ENCODE data around the gene LAMP5.

Gene LAMP5

GRCh38 chr20:9514461-9515213 is at the start of gene LAMP5:
Gene LAMP5 (plus strand): TSS chr20:9514590. CDS start chr20:9514853, 263 bp downstream.
- DNase-seq (ENCODE audit: low spot score): no peak

GRCh38 chr20:9467995-9468394 is 46.4 kb upstream of the LAMP5 start:
- no peak for DNase-seq (ENCODE audit: low spot score)

DNA sequence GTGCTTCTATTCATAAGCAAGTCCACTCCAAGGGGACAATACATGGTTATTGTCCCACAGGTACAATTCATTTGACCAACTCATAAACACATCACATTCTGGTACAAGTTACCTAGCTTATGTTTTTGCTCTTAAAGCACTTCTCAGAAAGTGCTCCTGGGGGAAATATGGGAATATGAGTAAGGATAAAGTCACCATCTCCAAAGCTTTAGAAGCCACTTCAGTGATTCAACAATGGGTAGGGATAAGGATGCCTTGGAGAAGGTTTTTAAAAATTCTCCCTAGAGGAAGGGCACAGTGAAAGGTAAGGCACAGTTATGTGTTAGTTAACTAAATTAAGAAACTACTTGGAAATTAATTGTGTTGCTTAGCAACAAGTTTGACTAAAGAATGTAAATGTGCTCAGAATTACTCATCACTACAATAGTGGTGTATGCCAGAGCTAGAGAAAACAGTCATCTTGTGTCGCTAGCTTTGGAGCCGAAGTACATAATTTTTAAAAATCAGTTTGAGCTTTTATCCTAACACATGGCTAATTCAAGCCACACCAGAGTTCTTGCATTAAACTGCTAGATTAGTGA is 39.5 kb upstream of the LAMP5 start:
- no peak for DNase-seq (ENCODE audit: low spot score)

GRCh38 chr20:9475456-9475855 is 38.9 kb upstream of the LAMP5 start:
- DNase-seq (ENCODE audit: low spot score): no peak

DNA sequence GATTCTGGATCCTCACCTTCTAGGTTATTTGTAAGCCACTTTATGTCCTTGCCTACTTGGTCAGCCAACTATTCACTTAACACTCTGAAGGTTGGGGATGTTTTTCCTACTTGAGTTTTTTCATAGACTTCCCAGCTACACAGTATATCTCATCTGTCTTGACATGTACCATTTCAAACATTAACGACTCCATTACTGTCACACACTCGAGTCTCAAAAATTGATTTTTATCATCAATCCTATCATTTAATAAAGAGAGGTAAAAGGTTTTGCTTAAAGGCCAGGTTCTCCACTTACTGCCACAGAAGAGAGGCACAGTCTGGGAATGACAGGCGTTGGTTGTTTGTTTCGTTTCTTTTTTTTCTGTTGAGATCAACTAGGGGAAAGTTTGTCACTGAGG is 38.2 kb upstream of the LAMP5 start:
- no peak for DNase-seq (ENCODE audit: low spot score)

DNA sequence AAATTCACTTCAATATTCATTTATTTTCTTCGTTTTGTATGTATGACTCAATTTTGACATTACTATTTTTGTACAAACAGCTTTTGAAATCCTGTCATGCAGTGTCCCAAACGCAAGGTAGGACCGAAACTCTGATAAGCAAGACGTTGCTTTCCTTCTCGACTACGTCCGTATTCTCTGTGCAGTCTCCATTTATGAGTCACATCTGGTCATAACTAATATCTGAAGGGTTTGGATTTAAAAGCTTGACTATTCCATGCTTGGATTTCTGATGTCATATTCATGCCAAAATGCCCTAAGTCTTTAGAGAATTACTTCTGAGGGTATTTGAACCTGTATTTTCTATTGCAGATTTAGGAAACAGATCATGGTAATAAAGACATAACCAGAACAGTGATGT is 37.8 kb upstream of the LAMP5 start:
- DNase-seq (ENCODE audit: low spot score): no peak

DNA sequence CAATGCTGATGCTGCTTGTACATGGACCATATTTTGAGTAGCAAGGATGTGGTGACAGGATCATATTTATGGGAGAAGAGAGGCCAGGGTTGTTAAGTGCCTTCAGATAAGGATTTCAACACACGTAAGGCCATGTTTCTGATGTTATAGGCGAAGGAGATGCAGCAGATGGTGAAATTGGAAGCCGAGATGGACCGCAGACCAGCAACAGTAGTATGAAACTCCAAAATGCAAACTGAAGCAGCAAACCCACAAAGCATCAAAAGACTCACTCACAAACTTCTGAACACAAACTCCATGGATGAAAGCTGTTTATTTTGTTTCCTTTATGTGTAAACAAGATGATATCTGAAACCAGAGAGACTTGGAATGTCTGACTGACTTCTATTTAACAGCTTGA is 35.6 kb upstream of the LAMP5 start:
- DNase-seq (ENCODE audit: low spot score): no peak

GRCh38 chr20:9480066-9480465 is 34.3 kb upstream of the LAMP5 start:
- no peak for DNase-seq (ENCODE audit: low spot score)

GRCh38 chr20:9482180-9482579 is 32.2 kb upstream of the LAMP5 start:
- no peak for DNase-seq (ENCODE audit: low spot score)

DNA sequence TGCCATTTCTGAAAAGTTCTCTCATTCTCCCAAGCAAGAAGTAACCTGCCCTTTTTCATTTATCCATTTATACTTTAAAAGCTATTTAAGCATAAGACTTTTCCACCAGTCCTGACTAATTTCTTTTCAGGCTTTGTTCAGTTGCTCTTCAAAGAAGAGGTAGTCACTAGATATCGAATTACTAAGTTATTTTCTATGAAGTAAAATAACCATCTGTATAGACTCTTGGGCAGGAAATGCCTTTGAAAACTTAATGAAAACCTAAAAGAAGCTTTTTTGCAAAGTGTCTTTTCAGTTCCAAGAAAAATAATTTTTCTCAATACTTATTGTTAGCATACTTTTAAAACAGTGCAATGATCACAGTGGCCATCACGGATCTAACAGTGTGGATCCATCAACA is 31.3 kb upstream of the LAMP5 start:
- no peak for DNase-seq (ENCODE audit: low spot score)

DNA sequence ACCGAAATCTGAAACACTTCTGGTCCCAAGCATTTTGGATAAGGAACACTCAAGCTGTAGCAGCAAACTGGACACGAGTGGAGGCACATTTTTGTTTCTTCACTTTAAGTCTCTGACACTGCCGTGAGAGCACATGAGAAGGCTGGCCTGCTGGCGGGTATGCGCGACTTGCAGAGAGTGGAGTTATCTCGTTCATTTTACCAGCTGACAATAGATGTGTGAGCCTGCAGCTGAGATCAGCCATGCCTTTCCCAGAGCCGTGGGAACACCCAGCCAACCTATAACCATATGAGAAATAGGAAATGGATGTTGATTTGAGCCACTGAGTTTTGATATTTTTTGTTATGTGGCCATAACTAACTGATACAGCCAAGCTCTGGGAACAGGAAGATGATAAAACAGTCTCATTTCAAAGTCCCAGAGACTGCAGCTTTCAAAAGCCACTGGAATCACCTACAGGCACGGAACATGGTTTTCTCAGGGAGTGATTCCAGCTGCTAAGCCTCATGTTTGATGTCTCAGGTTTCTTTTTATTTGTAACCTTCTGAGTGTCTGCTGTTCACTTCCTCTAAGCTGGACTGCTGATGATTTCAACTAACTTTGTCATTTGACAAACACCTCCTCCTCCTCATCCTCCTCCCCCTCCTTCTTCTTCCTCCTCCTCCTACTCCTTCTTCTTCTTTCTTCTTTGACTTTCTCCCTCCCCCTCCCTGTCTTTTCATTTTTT is 28.6 kb upstream of the LAMP5 start:
- no peak for DNase-seq (ENCODE audit: low spot score)

- DNase-seq (ENCODE audit: low spot score): no peak
These were observed 27.2 kb upstream of the LAMP5 start for GRCh38 chr20:9487231-9487630.

DNA sequence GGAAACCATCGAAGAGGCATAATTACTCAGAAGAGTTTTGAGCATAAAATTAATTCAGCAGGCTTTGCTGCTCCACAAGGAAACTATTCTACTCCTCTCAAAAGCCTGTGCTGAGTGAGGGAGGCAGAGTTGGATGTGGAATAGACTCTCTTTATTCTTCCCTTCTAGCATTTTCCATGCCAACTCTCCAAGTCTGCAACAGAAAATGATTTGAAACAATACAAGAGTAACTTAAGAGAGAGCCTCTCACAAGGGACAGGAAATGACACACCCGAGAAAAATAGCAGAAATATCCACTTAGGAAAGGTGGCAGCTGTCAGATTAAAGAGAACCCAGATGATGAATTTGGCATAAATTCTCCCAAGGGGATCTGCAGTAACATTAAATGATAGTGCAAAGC is 26.3 kb upstream of the LAMP5 start:
- no peak for DNase-seq (ENCODE audit: low spot score)

DNA sequence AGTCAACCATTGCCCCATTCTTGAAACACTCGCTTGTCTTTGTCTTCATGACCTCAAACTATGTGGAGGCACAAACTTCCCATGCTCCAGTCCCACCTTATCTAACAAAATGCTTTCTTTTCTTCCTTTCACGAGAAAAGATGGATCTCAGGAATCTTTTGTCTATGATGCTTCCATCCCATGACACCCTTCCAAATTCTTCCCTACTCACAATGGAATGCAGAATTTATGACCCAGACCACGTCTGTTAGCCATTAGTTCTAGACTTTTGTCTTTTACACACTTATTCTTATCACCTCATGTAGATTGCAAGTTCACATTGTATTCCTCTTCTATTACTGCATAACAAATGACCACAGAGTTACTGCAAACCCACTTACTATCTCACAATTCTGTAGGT is 24.2 kb upstream of the LAMP5 start:
- no peak for DNase-seq (ENCODE audit: low spot score)

DNA sequence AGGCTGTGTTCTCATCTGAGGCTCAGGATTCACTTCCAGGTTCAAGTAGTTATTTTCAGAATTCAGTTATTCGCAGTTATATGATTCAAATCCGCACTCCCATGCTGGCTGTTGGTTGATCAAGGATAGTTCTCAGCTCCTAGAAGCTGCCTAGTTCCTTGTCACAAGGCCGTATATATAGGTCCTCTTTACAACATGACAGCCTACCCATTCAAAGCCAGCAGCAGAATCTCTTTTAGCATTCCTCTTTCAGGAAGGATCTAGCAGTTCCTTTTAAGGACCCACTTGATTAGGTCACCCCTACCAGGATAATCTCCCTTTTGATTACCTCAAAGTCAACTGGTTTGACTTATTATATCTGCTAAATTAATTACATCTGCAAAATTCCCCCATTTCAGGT is 23.8 kb upstream of the LAMP5 start:
- no peak for DNase-seq (ENCODE audit: low spot score)

GRCh38 chr20:9491324-9491723 is 23.1 kb upstream of the LAMP5 start:
- no peak for DNase-seq (ENCODE audit: low spot score)

- DNase-seq (ENCODE audit: low spot score): no peak
These were observed 22.3 kb upstream of the LAMP5 start for GRCh38 chr20:9492067-9492466.

DNA sequence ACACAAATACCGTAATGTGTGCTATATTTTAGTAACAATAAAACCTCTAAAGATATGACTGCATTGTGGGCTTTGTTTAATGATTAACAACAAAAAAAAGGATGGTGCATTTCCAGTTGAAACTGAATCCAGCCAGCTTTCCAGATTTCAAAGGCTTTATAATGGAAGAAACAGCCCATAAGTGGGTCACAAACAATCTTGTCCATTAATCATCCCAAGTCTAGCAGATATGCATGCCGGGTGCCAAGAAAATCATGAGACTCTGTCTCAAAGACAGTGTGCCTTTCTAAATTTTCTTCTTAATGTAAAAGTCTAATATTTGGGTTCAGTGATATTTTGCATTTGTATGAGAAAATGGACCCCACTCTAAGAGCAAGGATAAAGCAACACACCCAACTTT is 20.6 kb upstream of the LAMP5 start:
- DNase-seq (ENCODE audit: low spot score): no peak

GRCh38 chr20:9495701-9496100 is 18.7 kb upstream of the LAMP5 start:
- no peak for DNase-seq (ENCODE audit: low spot score)

- no peak for DNase-seq (ENCODE audit: low spot score)
These were observed 18.2 kb upstream of the LAMP5 start for GRCh38 chr20:9496155-9496554.

GRCh38 chr20:9498322-9498721 is 16.1 kb upstream of the LAMP5 start:
- DNase-seq (ENCODE audit: low spot score): no peak

DNA sequence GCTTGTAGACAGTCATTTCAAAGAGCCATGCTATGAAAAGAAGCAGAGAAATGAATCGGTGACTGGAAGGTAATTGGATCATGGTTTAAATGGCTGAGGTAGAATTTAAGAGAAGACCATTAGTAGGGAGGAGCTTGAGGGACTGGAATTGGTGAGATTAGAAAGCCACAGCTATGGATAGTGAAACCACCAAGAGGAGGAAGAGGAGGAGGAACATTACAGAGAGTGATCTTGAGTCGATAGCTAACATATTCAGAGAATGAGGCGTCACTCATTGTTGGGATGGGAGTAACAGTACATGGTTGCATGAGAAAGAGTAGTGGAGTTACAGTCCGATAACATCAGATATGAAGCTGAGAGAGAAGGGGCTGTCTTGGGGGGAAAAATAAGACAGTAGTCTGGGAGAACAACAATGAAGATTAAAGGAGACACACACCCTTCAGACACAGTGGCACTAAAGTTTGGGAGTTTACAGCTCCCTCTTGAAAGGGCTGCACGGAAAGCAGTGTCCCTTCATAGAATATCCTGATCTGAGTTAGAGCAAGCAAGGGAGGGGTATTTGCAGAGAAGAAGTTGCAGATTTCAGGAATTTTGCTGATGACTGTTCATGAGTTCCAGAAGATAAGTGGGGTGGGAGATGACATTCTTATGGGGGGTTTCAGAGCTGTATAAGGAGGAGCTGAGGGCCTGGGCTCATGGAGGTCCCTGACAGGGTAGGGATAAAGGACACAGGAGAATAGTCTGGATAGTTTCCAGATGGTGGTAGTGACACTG is 15.1 kb upstream of the LAMP5 start:
- DNase-seq (ENCODE audit: low spot score): no peak

DNA sequence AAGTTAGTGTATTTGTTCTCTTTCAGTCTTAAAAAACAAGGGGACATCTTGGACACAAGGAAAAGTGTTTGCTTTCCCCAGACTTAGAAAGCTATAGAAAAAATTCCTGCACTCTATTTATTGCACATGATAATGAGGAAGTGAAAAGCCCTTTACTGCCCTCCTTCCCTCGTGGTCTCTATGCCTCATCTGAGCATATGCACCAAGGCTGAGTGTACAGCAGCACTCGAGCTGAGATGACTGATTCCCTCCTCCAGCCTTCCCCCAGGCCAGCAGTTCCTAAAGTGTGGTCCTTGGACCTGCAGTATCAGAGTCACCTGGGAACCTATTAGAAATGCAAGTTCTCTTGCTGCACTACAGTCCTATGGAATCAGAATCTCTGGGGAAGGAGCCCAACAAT is 14.3 kb upstream of the LAMP5 start:
- no peak for DNase-seq (ENCODE audit: low spot score)

All from CD4-positive, alpha-beta T cell treated with Interleukin-2 at 100 ng/mL for 4 hours (primary cell).